ENCODE data around the gene KBTBD12.
"Not testable (repeated sequence)": the region's sequence is repeated elsewhere in the genome, so short reads cannot be mapped to it uniquely, and the experiment has no call there.

KBTBD12 gene

GRCh38 chr3:127888156-127888555, 26.9 kb upstream of the KBTBD12 start:
- peaks cover 0 to 11% (median 11%) of the 10 kb centered on the region in 3 donors for H3K9me3 ChIP-seq
- DNase-seq: no peak
- intact Hi-C loops (cut with DNase I; ENCODE audit: low total_unique reads): no loop called here
- H3K36me3 ChIP-seq: no peaks in the 10 kb centered on the region
- no peak for TF ChIP-seq CTCF (IDR thresholded peaks at IDR 0.05)
- H3K27ac ChIP-seq: peak overlapping the region in 1 of 2 donors; percentile 14
- H3K27me3 ChIP-seq: no peaks in the 10 kb centered on the region
- H3K4me1 ChIP-seq: peaks cover 0 to 20% (median 2%) of the 10 kb centered on the region in 4 donors
- no peak overlapping the region for H3K4me3 ChIP-seq

- no peak for TF ChIP-seq CTCF (IDR thresholded peaks at IDR 0.05)
- DNase-seq: peak in 1 of 2 donors; percentile 42
- intact Hi-C loops (cut with DNase I; ENCODE audit: low total_unique reads): no loop called here
Measured at GRCh38 chr3:127888564-127889107, 26.4 kb upstream of the KBTBD12 start.

DNA sequence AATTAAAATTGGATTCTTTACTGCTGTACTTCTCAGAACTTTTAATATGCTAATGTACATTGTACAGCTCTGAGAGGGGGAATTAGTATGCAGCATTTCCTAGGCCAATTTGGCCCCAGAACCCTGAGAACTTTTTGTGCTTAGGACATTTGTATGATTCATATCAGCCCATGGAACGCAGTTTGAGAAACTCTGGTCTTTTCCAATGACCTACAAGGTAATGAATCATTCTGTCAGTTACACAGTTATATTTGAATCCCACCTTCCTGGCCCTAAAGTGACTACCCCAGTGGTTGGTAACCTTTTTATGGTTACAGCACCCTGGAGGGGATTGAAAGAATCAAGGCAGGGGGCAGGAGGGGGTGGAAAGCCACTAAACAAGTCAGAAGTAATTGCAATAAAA, 25.6 kb upstream of the KBTBD12 start:
- DNase-seq: peak in 1 of 2 donors; percentile 57
- intact Hi-C loops (cut with DNase I; ENCODE audit: low total_unique reads): no loop called here
- no peak for TF ChIP-seq CTCF (IDR thresholded peaks at IDR 0.05)
- no peaks in the 10 kb centered on the region for H3K27me3 ChIP-seq
- H3K36me3 ChIP-seq: no peaks in the 10 kb centered on the region
- H3K9me3 ChIP-seq: peaks cover 0 to 11% (median 11%) of the 10 kb centered on the region in 3 donors
- H3K27ac ChIP-seq: peak overlapping the region in 1 of 2 donors; percentile 23
- H3K4me3 ChIP-seq: no peak overlapping the region
- peaks cover 0 to 20% (median 2%) of the 10 kb centered on the region in 4 donors for H3K4me1 ChIP-seq

More at GRCh38 chr3:127888564-127889107, 26.4 kb upstream of the KBTBD12 start:
- Histone ChIP-seq H3K4me3 (no peak overlapping the region), H3K27me3 (no peaks in the 10 kb centered on the region), H3K27ac (peak overlapping the region in 1 of 2 donors; percentile 14), H3K9me3 (peaks cover 0 to 11% (median 11%) of the 10 kb centered on the region in 3 donors), H3K4me1 (peaks cover 0 to 20% (median 2%) of the 10 kb centered on the region in 4 donors), H3K36me3 (no peaks in the 10 kb centered on the region)

GRCh38 chr3:127889976-127890650, 24.9 kb upstream of the KBTBD12 start:
- no peak for TF ChIP-seq CTCF (IDR thresholded peaks at IDR 0.05)
- Histone ChIP-seq H3K9me3 (peaks cover 0 to 11% (median 11%) of the 10 kb centered on the region in 3 donors), H3K4me3 (no peak overlapping the region), H3K36me3 (no peaks in the 10 kb centered on the region), H3K27me3 (no peaks in the 10 kb centered on the region), H3K27ac (peak overlapping the region in 1 of 2 donors; percentile 23), H3K4me1 (peaks cover 0 to 20% (median 2%) of the 10 kb centered on the region in 4 donors)
- intact Hi-C loops (cut with DNase I; ENCODE audit: low total_unique reads): no loop called here
- DNase-seq: no peak

DNA sequence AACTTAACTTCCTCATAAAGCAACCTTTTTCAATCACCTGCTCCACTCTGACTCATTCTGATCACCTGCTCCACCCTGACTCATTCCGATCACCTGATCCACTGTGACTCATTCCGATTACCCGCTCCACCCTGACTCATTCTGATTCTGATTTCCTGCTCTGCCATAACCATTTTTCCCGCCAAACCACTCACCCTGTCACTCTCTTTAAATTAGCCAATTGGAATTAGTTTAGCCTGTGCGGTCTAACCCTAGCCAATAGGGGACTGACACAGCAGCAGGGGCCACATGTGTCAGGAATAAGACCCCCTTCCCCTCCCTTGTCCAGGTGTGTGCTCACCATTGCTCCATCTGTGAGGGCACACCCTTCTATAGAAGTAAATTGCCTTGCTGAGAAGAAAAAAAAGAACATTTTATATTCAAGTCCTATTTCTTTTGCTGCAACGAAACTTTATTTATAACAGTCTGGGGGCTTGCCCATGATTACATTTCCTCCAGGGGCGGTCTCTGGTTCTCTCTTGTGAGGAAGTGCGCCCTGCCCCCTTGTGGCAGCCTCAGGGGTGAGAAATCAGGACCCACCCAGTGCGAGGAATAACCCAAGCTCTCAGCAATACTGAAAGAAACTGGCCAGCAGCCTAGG, 24.3 kb upstream of the KBTBD12 start:
- H3K4me3 ChIP-seq; H3K27ac ChIP-seq; intact Hi-C loops (cut with DNase I; ENCODE audit: low total_unique reads); DNase-seq; H3K36me3 ChIP-seq; H3K27me3 ChIP-seq: not testable (repeated sequence)
- Histone ChIP-seq H3K4me1 (peaks cover 0 to 20% (median 2%) of the 10 kb centered on the region in 4 donors), H3K9me3 (peaks cover 0 to 11% (median 11%) of the 10 kb centered on the region in 3 donors)

- intact Hi-C loops (cut with DNase I; ENCODE audit: low total_unique reads): no loop called here
- no peak for TF ChIP-seq CTCF (IDR thresholded peaks at IDR 0.05)
- H3K4me1 ChIP-seq: peaks cover 0 to 7% (median 0%) of the 10 kb centered on the region in 4 donors
- H3K9me3 ChIP-seq: peaks cover 0 to 11% (median 11%) of the 10 kb centered on the region in 3 donors
- H3K36me3 ChIP-seq: no peaks in the 10 kb centered on the region
- no peak for DNase-seq
- H3K27me3 ChIP-seq: no peaks in the 10 kb centered on the region
- H3K27ac ChIP-seq: no peak overlapping the region
- H3K4me3 ChIP-seq: no peak overlapping the region
Measured at GRCh38 chr3:127894481-127894880, 20.6 kb upstream of the KBTBD12 start.
